HepG2 (cell line): ENCODE measurements around the gene CCDC142. TPM values are rescaled to one million over a fixed set of nuclear protein-coding genes. Genes with fewer than 3 reads are reported as not detected.
A peak's percentile ranks its signal among the peaks of the same experiment; 100 is the strongest.

Experiments used
- ATAC-seq: fragments of 200-7000 bp; cut with Tn5 transposase; 3 replicates; pipeline ENCODE4 v1.9.1; 2020; ENCODE audit warnings: mild to moderate bottlenecking, moderate library complexity
- BruUV-seq: library from RNA; stranded (reverse); fragments of 400-500 nt; replicated peaks from 2 replicates; lab custom pipeline; 2021; lab: Mats Ljungman, UMichigan
- CTCF ChIA-PET: fragments of 300-600 bp; formaldehyde crosslinking; extraction: SDS; loops from one replicate; lab custom pipeline; 2021; ENCODE audit warnings: low total read pairs, inconsistent platforms, low intra/inter-chr PET ratio; lab: Yijun Ruan, JAX
- POLR2A ChIA-PET: fragments of 350-600 bp; sonication (Branson Sonifier 250); formaldehyde crosslinking; loops from one replicate; lab custom pipeline; 2020; ENCODE audit warnings: antibody characterized with exemption, inconsistent platforms; lab: Yijun Ruan, JAX
- DNase-seq: peaks from one replicate; pipeline ENCODE4 v3.0.0-alpha.2; 2015; ENCODE audit warnings: low spot score
- FAIRE-seq: peaks from 3 replicates; lab custom pipeline; 2011; peaks lifted over from hg19 to GRCh38; lab: Jason Lieb, UNC
- H2AFZ ChIP-seq: one replicate; pipeline ENCODE4 v1.6.1; 2011; ENCODE audit warnings: low read length, inconsistent platforms
- H3K27ac ChIP-seq: fragments of 300-600 bp; 3 replicates; pipeline ENCODE4 v1.8.0; 2011; ENCODE audit warnings: mixed run types, mild to moderate bottlenecking, mixed read lengths, low read length, inconsistent platforms; ENCODE audit not compliant: insufficient read depth; ENCODE audit errors: extremely low read length
- H3K27me3 ChIP-seq, 2 experiments: fragments of 200-600 bp in 1 of 2; 2 replicates in 1 of 2; 3 replicates in 1 of 2; pipeline versions ENCODE4 v1.6.0 to v1.8.0; 2011; ENCODE audit warnings: low read length in 2 of 2, mild to moderate bottlenecking in 2 of 2, moderate library complexity in 2 of 2, inconsistent platforms in 1 of 2; ENCODE audit not compliant: insufficient read depth in 2 of 2, control insufficient read depth in 1 of 2
- H3K36me3 ChIP-seq, 2 experiments: fragments of 200-600 bp in 1 of 2; replicated peaks in 1 of 2; 2 replicates in 1 of 2; 3 replicates in 1 of 2; pipeline versions ENCODE4 v1.5.1 to v1.8.0; 2011; ENCODE audit warnings: low read length in 2 of 2, inconsistent platforms in 1 of 2; ENCODE audit not compliant: insufficient read depth in 2 of 2, control insufficient read depth in 1 of 2
- H3K4me1 ChIP-seq: 2 replicates; pipeline ENCODE4 v1.5.1; 2012; ENCODE audit warnings: low read length, inconsistent platforms; ENCODE audit not compliant: insufficient read depth
- H3K4me2 ChIP-seq: 2 replicates; pipeline ENCODE4 v1.6.0; 2011; ENCODE audit warnings: low read depth, low read length, inconsistent platforms
- H3K4me3 ChIP-seq, 3 experiments: fragments of 200-600 bp in 1 of 3; sonication (generic), shearing (Covaris generic) in 1 of 3; replicated peaks in 1 of 3; 2 replicates each; pipeline ENCODE4 v1.5.1; 2011 to 2016; ENCODE audit warnings: low read length in 3 of 3, inconsistent platforms in 2 of 3, low read depth in 2 of 3, mild to moderate bottlenecking in 2 of 3, control low read depth in 1 of 3, mixed read lengths in 1 of 3; ENCODE audit not compliant: insufficient read depth in 1 of 3
- H3K79me2 ChIP-seq: one replicate; pipeline ENCODE4 v1.6.1; 2011; ENCODE audit warnings: low read length, inconsistent platforms; ENCODE audit not compliant: insufficient read depth
- H3K9ac ChIP-seq: 2 replicates; pipeline ENCODE4 v1.6.0; 2011; ENCODE audit warnings: mild to moderate bottlenecking, low read depth, low read length, inconsistent platforms; ENCODE audit not compliant: insufficient read depth
- H3K9me3 ChIP-seq: 2 replicates; pipeline ENCODE4 v1.5.1; 2012; ENCODE audit warnings: mild to moderate bottlenecking, low read length
- H4K20me1 ChIP-seq: 2 replicates; pipeline ENCODE4 v1.6.0; 2011; ENCODE audit warnings: inconsistent platforms, mild to moderate bottlenecking, low read length, moderate library complexity; ENCODE audit not compliant: insufficient read depth
- AGO2 ChIP-seq: fragments of 200-400 bp; formaldehyde crosslinking; optimal IDR thresholded peaks from 2 replicates; pipeline ENCODE3; 2017; ENCODE audit warnings: mild to moderate bottlenecking, low read depth, low read length, moderate library complexity
- BORCS8-MEF2B ChIP-seq: sonication (generic); formaldehyde crosslinking; IDR thresholded peaks from 2 replicates; pipeline ENCODE4 v1.8.0; 2022; ENCODE audit warnings: mild to moderate bottlenecking, missing genetic modification reagents
- CBX5 ChIP-seq: sonication (generic); formaldehyde crosslinking; IDR thresholded peaks from 2 replicates; pipeline ENCODE4 v1.4.0; 2020; ENCODE audit warnings: missing genetic modification reagents, borderline replicate concordance
- CREB3 ChIP-seq: sonication (generic); formaldehyde crosslinking; IDR thresholded peaks from 2 replicates; pipeline ENCODE4 v1.5.0; 2020; ENCODE audit warnings: missing genetic modification reagents
- KMT2A ChIP-seq: sonication (generic); formaldehyde crosslinking; IDR thresholded peaks from 2 replicates; pipeline ENCODE4 v1.4.0; 2020; ENCODE audit warnings: missing genetic modification reagents
- NCOA2 ChIP-seq: sonication (generic); formaldehyde crosslinking; IDR thresholded peaks from 2 replicates; pipeline ENCODE4 v1.8.0; 2022; ENCODE audit warnings: inconsistent platforms
- NR1H2 ChIP-seq: sonication (generic); formaldehyde crosslinking; IDR thresholded peaks from 2 replicates; pipeline ENCODE4 v1.8.1; 2022; ENCODE audit warnings: low read depth, missing genetic modification reagents, borderline replicate concordance
- NR2F6 ChIP-seq, 2 experiments: IDR thresholded peaks; 2 replicates each; pipeline ENCODE4 v1.6.1; 2016; ENCODE audit warnings: antibody characterized with exemption in 1 of 2, mild to moderate bottlenecking in 1 of 2
- POLR2A ChIP-seq, 2 experiments: IDR thresholded peaks; 2 replicates each; pipeline ENCODE4 v1.6.1; 2011; ENCODE audit warnings: low read depth in 2 of 2, low read length in 2 of 2, mild to moderate bottlenecking in 1 of 2, moderate library complexity in 1 of 2; ENCODE audit not compliant: insufficient read depth in 1 of 2
- SALL1 ChIP-seq: sonication (generic); formaldehyde crosslinking; IDR thresholded peaks from 2 replicates; pipeline ENCODE4 v1.8.0; 2022; ENCODE audit warnings: mild to moderate bottlenecking, missing genetic modification reagents
- SIX1 ChIP-seq: sonication (generic); formaldehyde crosslinking; IDR thresholded peaks from 2 replicates; pipeline ENCODE4 v1.4.0; 2020; ENCODE audit warnings: missing genetic modification reagents, borderline replicate concordance
- SSRP1 ChIP-seq: IDR thresholded peaks from 2 replicates; pipeline ENCODE4 v1.6.1; 2016; ENCODE audit warnings: control low read depth
- TSC22D2 ChIP-seq: sonication (generic); formaldehyde crosslinking; IDR thresholded peaks from 2 replicates; pipeline ENCODE4 v1.5.1; 2020; ENCODE audit warnings: missing genetic modification reagents, mild to moderate bottlenecking, borderline replicate concordance
- U2AF2 ChIP-seq: fragments of 200-400 bp; formaldehyde crosslinking; IDR thresholded peaks from 2 replicates; pipeline ENCODE4 v1.6.1; 2017; ENCODE audit warnings: low read depth, mild to moderate bottlenecking, low read length
- ZBTB8A ChIP-seq: sonication (generic); formaldehyde crosslinking; IDR thresholded peaks from 2 replicates; pipeline ENCODE4 v1.4.0; 2020; ENCODE audit warnings: mild to moderate bottlenecking, low read depth, missing genetic modification reagents, borderline replicate concordance
- ZNF333 ChIP-seq: sonication (generic); formaldehyde crosslinking; IDR thresholded peaks from 2 replicates; pipeline ENCODE4 v1.4.0; 2020; ENCODE audit warnings: mild to moderate bottlenecking, missing genetic modification reagents, borderline replicate concordance
- ZNF441 ChIP-seq: sonication (generic); formaldehyde crosslinking; IDR thresholded peaks from 2 replicates; pipeline ENCODE4 v1.7.0; 2021; ENCODE audit warnings: missing genetic modification reagents, borderline replicate concordance
- ZNF513 ChIP-seq: sonication (generic); formaldehyde crosslinking; conservative IDR thresholded peaks from 2 replicates; pipeline ENCODE4 v1.5.0; 2020; ENCODE audit warnings: missing genetic modification reagents
- ZNF550 ChIP-seq: sonication (generic); formaldehyde crosslinking; IDR thresholded peaks from 2 replicates; pipeline ENCODE4 v1.4.0; 2020; ENCODE audit warnings: mild to moderate bottlenecking, missing genetic modification reagents, borderline replicate concordance
- ZNF605 ChIP-seq: sonication (generic); formaldehyde crosslinking; IDR thresholded peaks from 2 replicates; pipeline ENCODE4 v1.8.0; 2022; ENCODE audit warnings: mild to moderate bottlenecking, missing genetic modification reagents
- WGBS: methylation state at CpG from one replicate; pipeline ENCODE4 v1.1.6; 2017; ENCODE audit warnings: low lambda C conversion rate; 5-methylcytosine and 5-hydroxymethylcytosine counted together
- in situ Hi-C: cut with HindIII; loops from 2 replicates; pipeline ENCODE4 v1.10.0; 2017; ENCODE audit warnings: low pct_unique_long_range_greater_than_20kb; ENCODE audit not compliant: extremely low pct_ligation_motif_present
- intact Hi-C: fragments of 100-400 bp; cut with micrococcal nuclease; formaldehyde crosslinking; loops from one replicate; pipeline ENCODE4 v1.10.0; 2022; ENCODE audit not compliant: unreplicated experiment
- polyA plus RNA-seq, 8 experiments: library from polyadenylated mRNA; depleted of rRNA in 3 of 8; stranded (reverse) in 7 of 8; unstranded in 1 of 8; fragments of >200 nt; fragmentation: Illumina TruSeq in 4 of 8; extraction: Trizol in 4 of 8; gene quantifications; 2 replicates each; pipeline versions ENCODE4 v1.2.1 to v1.2.3, GENCODE V29; 2011 to 2016; ENCODE audit warnings: low read depth in 4 of 8, missing spikeins in 1 of 8, mixed read lengths in 1 of 8; ENCODE audit not compliant: insufficient read depth in 1 of 8
- total RNA-seq, 5 experiments: library from RNA; depleted of rRNA; stranded (reverse); fragments of >200 nt; fragmentation: Illumina TruSeq; extraction: Trizol; gene quantifications; 2 replicates each; pipeline ENCODE4 v1.2.3, GENCODE V29; 2016; ENCODE audit warnings: low read depth in 1 of 5
- TF ChIP-seq, protein P1 (sequence below): sonication (generic); formaldehyde crosslinking; IDR thresholded peaks from 2 replicates; pipeline ENCODE4 v1.4.0; 2020; ENCODE audit warnings: missing genetic modification reagents
- TF ChIP-seq, protein P2 (sequence below): sonication (generic); formaldehyde crosslinking; IDR thresholded peaks from 2 replicates; pipeline ENCODE4 v1.5.1; 2020; ENCODE audit warnings: mild to moderate bottlenecking, missing genetic modification reagents, borderline replicate concordance

Gene CCDC142
- total and polyA plus RNA-seq, 2 of the 13 experiments (the other 11 are each of a cell fraction or from before 2014, with no cell fraction given) = 14.7 to 30.4 TPM

DNA sequence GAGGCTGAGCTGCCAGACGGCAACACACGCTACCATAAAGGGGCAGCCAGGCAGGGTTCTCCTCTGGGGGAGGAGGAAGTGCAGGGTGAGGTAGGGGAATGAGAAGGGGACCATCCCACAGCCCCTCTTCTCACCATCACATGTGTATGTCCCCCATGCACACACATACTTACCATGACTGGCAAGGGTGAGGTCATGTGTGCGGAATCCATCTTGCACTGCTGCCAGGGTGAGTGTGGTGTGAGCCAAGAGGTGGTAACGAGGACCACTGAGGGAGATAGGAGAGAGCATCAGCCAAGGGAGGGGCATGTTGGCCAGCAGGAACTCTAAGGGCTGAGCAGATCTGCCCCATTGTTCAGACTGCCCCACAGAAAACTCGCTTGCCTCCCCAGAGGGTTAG is 54.1 kb downstream of the CCDC142 start:
- no peak overlapping the region for H3K9ac ChIP-seq
- H4K20me1 ChIP-seq = peaks cover 22% of the 10 kb centered on the region; the same call in 1 of the 2 replicates
- intact Hi-C loops (no loop called here), in situ Hi-C loops (no loop called here)
- H3K4me2 ChIP-seq = no peak overlapping the region
- POLR2A ChIA-PET = interaction anchor here (2.5 to 9.5 kb wide), 6 partner anchors 11 to 53 kb away, joined by 17 to 272 read pairs (median 77); partner anchors contain the start of genes CCDC142, INO80B, MRPL53 and RTKN
- BruUV-seq = no TSS peak
- no peak overlapping the region for H2AFZ ChIP-seq
- H3K4me3 ChIP-seq = no peak overlapping the region
- H3K4me1 ChIP-seq = peaks cover 87% of the 10 kb centered on the region
- H3K9me3 ChIP-seq = no peaks in the 10 kb centered on the region
- H3K79me2 ChIP-seq = peaks cover 12% of the 10 kb centered on the region
- CTCF ChIA-PET = no interaction called here
- WGBS = 97% methylated on average over 5 of the region's 5 CpGs
- H3K36me3 ChIP-seq = peaks cover 42 to 75% of the 10 kb centered on the region in 2 experiments
- DNase-seq = no peak
- no peaks in the 10 kb centered on the region for H3K27me3 ChIP-seq
- H3K27ac ChIP-seq = peak overlapping the region; percentile 80
- no peak for ATAC-seq
- no peak for FAIRE-seq
- TF ChIP-seq NR1H2 (CRISPR knock-in tag) = no peak
- TF ChIP-seq, protein P1, sequence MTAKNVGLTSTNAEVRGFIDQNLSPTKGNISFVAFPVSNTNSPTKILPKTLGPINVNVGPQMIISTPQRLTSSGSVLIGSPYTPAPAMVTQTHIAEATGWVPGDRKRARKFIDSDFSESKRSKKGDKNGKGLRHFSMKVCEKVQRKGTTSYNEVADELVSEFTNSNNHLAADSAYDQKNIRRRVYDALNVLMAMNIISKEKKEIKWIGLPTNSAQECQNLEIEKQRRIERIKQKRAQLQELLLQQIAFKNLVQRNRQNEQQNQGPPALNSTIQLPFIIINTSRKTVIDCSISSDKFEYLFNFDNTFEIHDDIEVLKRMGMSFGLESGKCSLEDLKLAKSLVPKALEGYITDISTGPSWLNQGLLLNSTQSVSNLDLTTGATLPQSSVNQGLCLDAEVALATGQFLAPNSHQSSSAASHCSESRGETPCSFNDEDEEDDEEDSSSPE (CRISPR knock-in tag) = no peak
- no peak for TF ChIP-seq SIX1 (CRISPR knock-in tag)
- no peak for TF ChIP-seq U2AF2
- no peak for TF ChIP-seq CBX5 (CRISPR knock-in tag)
- no peak for TF ChIP-seq SALL1
- TF ChIP-seq SSRP1 (CRISPR knock-in tag) = no peak
- 0 out of 2 replicates have a peak, but pooled peaks have one; percentile 23 for TF ChIP-seq KMT2A
- no peak for TF ChIP-seq ZBTB8A
- peak in 1 of 2 experiments; percentile 42; a peak in 2 of 4 replicates for TF ChIP-seq POLR2A (IDR thresholded peaks at IDR 0.05; ENCODE audit: insufficient read depth in 1 of 2, low read depth in 2 of 2, low read length in 2 of 2)
- TF ChIP-seq AGO2 = peak; percentile 36
- no peak for TF ChIP-seq ZNF513 (CRISPR knock-in tag)
- no peak for TF ChIP-seq ZNF333 (CRISPR knock-in tag)
- no peak for TF ChIP-seq ZNF605
- no peak for TF ChIP-seq NCOA2
- no peak for TF ChIP-seq NR2F6 (IDR thresholded peaks at IDR 0.05)
- TF ChIP-seq NR2F6 (CRISPR knock-in tag; IDR thresholded peaks at IDR 0.05) = no peak
- TF ChIP-seq BORCS8-MEF2B (CRISPR knock-in tag) = 0 out of 2 replicates have a peak, but pooled peaks have one; percentile 57
- TF ChIP-seq CREB3 (CRISPR knock-in tag) = no peak
- no peak for TF ChIP-seq TSC22D2 (CRISPR knock-in tag)
- TF ChIP-seq ZNF550 (CRISPR knock-in tag) = no peak
- TF ChIP-seq ZNF441 = no peak
- TF ChIP-seq, protein P2, sequence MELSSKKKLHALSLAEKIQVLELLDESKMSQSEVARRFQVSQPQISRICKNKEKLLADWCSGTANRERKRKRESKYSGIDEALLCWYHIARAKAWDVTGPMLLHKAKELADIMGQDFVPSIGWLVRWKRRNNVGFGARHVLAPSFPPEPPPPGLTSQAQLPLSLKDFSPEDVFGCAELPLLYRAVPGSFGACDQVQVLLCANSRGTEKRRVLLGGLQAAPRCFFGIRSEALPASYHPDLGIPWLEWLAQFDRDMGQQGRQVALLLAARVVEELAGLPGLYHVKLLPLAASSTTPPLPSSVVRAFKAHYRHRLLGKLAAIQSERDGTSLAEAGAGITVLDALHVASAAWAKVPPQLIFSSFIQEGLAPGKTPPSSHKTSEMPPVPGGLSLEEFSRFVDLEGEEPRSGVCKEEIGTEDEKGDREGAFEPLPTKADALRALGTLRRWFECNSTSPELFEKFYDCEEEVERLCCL (CRISPR knock-in tag) = no peak
